Cardiac septum (tissue), 1 donor: ENCODE results near the gene PDX1. TPM values are rescaled to one million over a fixed set of nuclear protein-coding genes. Genes with fewer than 3 reads are reported as not detected.
A peak's percentile ranks its signal among the peaks of the same experiment; 100 is the strongest.

ENCODE experiments used
- DNase-seq: peaks from one replicate; pipeline ENCODE4 v3.0.0-alpha.2; 2020; ENCODE audit warnings: low spot score
- intact Hi-C: fragments of 100-400 bp; cut with DNase I; formaldehyde crosslinking; loops from one replicate; pipeline ENCODE4 v1.14.0; 2022
- total RNA-seq: library from RNA; stranded (reverse); fragmentation: NEBNext Ultra II Directional; extraction: Animal tissue kit (Norgen Biotek cat#: 25700); gene quantifications from one replicate; pipeline ENCODE4 v1.2.1, GENCODE V29; 2021
- donor health status: DM: no; HTN: no; CAD: no.

The PDX1 gene
- total RNA-seq, 1 donor from 2014 or later = not detected

DNA sequence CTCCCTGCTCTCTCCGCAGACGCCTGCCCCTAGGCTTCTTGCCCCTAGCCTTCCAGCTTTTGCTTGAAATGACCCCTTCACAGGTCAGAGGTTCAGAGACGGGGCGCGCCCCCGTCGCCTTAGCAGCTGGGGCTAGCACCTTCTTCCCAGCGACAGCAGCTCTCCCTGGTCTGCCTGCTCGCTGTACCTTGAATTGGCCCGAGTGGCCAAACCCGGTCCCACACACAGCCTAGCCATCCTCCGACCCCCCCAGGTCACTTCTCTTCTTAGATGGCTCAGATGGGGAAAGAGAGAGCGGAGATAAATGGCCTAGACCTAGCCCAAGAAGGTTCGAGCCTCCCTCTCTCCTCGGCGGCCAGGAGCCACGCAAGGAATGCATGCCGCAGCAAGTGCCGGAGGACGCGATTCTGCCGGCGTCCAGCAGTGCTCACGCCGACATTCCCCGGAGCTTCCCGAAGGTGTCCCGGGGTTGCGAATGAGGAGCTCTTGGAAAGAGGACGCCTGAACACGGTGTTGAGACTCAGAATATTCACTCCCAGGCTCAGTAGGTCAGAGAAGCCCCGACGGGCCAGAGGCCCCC is 48.0 kb downstream of the PDX1 start:
- intact Hi-C loops = no loop called here
- no peak for DNase-seq

DNA sequence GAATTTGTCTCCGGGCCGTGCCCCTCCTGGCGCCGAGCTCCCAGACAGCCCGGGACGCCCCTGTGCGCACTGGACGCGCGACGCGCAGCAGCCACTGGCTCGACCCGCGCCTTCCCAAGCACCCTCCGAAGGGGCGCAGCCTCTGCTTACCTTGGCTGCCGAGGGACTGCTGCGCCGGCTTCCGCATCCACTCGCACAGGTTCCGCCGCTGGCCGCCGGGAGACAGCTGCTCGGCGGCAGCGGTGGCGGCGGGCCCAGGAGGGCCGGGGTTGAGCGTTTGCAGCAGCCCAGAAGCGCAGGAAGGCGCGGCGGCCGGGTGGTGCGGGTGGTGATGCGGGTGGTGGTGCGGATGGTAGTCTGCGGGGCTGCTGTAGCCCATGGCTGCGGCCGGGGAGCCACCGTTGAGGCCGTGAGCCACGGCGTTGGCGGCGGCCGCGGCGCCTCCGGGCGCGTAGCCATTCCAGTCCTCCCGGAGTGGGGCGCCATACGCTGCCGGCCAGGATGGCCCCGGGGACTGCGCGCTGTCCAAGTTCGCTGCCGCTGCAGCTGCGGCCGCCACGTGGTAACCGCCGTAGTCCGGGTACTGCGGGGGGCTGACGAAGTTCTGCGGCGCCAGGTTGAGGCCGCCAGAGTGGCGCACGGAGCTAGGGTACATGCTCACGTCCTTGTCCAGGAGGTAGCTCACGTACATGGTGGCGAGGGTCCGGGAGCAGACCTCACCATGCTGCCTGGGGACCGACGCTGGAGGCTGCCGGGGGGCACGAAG is 48.7 kb downstream of the PDX1 start:
- intact Hi-C loops = no loop called here
- no peak for DNase-seq

DNA sequence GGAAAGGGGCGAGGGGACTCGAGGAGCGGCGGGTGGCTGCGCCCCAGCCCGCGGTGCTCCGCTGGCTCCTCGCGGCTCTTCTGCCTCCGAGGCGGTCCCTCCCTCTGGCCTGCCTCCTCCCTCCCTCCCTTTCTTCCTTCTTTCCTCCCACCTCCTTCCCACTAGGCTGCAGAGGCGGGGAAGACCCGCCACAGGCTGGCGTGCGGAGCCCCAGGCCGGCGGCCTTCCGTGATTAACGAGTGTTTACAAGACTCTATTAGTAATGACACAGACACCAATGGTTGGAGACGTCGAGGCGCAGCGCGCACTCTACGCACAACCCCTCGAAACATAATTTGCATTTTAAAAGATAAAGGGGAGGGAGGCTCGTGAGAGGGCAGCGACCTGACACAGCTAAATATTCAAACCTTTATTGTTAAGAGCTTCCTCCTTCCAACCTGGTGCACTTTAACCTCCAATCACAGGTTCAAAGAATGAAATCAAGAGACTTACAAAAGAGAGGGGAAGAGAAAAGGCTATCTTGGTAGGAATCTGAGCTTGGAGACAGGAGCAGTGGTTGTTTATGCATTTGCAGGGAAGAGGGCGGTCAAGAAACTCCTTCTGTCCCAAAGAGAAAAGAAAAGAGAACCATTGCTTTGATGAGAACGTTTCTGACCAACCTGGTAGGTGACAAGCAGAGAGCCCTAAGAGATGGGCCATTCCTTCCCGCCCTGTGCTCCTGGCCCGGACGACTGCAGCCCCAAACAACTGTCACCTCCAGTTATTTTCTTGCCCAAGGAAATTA is 49.5 kb downstream of the PDX1 start, which contains the start of gene CDX2:
TSS of gene CDX2 (minus strand) at position 234 of the 784 bp plus-strand sequence. CDS start 309 bp downstream, outside the sequence.
- no peak for DNase-seq
- intact Hi-C loops = no loop called here

- DNase-seq = no peak
- intact Hi-C loops = no loop called here
Observed at GRCh38 chr13:27969866-27970229, 50.0 kb downstream of the PDX1 start.

DNA sequence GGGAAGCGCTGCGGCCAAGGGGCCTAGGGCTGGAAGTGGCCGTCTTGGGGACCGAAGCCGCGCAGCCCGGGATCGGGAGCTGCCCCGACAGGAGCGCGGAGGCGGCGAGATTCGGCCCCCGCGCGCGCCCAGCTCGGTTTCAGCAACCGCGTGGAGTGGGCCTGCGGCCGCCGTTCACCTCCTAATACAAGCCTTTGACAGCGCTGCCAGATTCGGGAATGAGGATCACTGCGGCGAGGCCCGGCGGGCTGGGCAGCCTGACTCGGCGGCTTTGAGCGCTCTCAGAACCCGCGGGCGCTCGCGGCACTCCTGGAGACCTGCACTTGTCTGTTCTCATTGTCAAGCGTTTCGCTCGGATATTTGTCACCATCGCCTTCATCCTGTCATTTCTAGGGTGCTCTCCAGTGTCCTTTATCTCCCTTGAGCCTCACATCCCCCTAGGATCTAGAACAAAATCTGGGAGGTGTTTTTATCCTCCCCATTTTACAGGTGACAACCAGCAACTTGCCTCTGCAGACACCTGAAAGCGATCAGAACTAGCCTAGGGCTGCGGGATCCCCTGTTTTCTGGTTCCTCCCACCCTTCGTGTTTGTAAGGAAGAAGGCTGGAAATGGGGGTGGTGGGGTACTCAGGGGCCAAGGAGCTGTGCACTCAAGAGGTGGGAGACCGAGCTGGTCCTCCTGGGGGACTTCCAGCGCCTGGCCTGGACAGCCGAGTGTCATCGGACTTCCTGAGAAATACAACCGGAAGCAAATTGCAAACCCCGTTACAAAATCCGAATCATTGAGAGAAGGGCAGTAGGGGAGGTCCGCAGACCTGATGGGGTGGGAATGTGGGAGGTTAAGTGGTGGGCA is 50.8 kb downstream of the PDX1 start:
- DNase-seq = no peak
- intact Hi-C loops = no loop called here

GRCh38 chr13:27971236-27971645 is 51.4 kb downstream of the PDX1 start:
- DNase-seq = no peak
- intact Hi-C loops = no loop called here

DNA sequence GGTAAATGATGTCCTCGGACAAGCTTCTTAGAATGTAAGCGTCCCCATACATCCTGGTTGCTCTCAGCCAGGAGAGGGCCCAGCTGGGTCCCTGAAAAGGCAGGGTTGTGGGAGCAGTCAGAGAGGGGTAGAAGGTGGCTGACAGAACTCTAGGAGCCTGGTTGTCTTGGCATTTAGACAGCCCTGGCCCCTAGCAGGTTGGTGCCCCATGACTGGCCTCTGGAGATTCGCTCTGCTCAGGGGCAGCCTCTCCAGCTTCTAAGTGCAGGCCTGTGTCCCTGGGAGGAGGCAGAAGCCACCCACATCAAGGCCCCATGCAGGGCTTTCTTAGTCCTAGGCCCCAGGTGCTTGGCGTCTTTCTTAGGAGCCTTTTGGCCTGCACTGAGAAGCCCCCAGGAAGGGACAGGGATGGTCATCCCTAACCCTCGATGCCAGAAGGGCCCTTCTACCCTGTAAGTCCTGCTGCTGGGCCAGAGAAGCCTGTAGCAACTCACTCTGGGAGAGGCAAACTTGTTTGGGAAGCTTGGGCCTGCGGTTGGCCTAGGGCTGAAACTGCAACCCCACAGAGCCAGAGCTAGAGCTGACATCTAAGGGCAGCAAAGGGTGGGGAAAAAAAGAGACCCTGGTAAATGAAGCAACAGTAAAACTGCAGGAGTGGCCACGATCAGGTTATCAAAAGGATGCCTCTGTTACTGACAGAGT is 52.1 kb downstream of the PDX1 start:
- DNase-seq = no peak
- intact Hi-C loops = no loop called here

GRCh38 chr13:27972478-27972820 is 52.6 kb downstream of the PDX1 start:
- intact Hi-C loops = no loop called here
- no peak for DNase-seq

DNA sequence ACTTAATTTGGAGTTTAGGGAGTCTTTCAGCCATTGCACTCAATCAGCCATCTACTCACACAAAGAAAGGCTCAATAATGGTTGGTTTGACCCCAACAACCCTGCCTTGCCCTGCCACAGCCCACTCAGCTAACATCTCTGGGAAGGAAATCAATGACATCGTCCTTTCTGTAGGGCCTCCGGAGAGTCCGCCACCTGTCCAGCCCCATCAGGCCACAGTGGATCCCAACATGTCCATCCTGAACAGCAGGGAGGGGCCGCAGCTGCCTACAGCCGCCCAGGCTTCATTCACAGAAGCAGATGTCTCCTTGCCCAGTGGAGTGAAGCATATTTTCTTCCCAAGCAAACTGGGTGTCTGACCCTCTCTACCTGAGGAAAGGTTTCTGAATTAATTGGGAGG is 53.5 kb downstream of the PDX1 start:
- DNase-seq = peak; percentile 41
- intact Hi-C loops = no loop called here

DNA sequence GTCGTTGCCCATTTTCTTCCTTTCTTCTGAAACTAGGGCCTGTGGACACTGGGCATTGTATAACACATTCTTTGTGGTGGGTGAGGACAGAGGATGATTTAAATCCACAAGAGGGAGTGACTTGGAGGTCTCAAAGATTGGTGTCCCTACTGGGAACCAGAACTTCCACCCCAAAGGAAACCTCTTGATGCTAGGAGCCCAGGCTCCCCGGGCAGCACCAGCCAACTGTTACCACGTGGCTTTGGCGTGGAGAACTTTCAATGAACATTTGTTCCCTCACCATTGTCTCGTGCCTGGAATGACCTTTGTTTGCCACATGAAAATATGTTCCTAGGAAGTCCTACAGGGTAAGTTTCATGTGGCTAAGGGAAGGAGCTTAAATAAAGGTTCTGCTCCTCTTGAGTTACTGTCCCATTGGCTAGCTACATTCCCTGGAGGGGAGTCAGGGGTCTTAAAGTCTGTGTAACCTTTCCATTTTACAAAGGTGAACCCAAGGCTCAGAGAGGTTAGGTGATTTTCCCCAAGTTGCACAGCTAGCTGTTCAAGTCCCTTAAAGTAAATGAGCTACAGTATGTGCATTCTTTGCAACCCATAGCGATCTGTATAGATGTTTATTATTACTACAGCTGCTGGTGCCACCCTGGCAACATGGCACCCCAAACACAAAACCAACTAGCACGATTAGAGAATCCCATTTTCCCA is 54.3 kb downstream of the PDX1 start:
- intact Hi-C loops = no loop called here
- DNase-seq = no peak

Other genes starting within 250 kb of the PDX1 start
- gene GSX1, start 127.5 kb upstream of the PDX1 start, total RNA-seq = not detected
- not detected for gene CDX2, start 49.3 kb downstream of the PDX1 start, total RNA-seq
- gene URAD, start 68.7 kb downstream of the PDX1 start, total RNA-seq = not detected
- gene FLT3, start 180.6 kb downstream of the PDX1 start, total RNA-seq = 0.05 TPM
- 12.7 TPM for gene PAN3, start 218.5 kb downstream of the PDX1 start, total RNA-seq